Ovary (tissue), 9 donors: ENCODE results near the gene C9orf50. TPM values are rescaled to one million over a fixed set of nuclear protein-coding genes. Genes with fewer than 3 reads are reported as not detected.

ENCODE experiments used
- DNase-seq, 5 donors: peaks; one replicate each; pipeline ENCODE4 v3.0.0-alpha.2; 2019 to 2020
- H3K27ac ChIP-seq, 2 donors: fragments of 200-600 bp; one replicate each; pipeline versions ENCODE4 v1.5.1 to v1.8.0; 2019 to 2022
- H3K27me3 ChIP-seq: fragments of 200-600 bp; one replicate; pipeline ENCODE4 v1.8.0; 2022
- H3K36me3 ChIP-seq: fragments of 200-600 bp; sonication (generic); one replicate; pipeline ENCODE4 v1.5.1; 2019
- H3K4me1 ChIP-seq: one replicate; pipeline ENCODE4 v1.8.1; 2013; ENCODE audit warnings: mild to moderate bottlenecking, moderate library complexity; ENCODE audit not compliant: insufficient read depth
- H3K4me3 ChIP-seq: fragments of 200-600 bp; sonication (generic); one replicate; pipeline ENCODE4 v1.5.1; 2017
- H3K9me3 ChIP-seq, 2 donors: fragments of 200-600 bp in 1 of 2; sonication (generic) in 1 of 2; one replicate each; pipeline versions ENCODE4 v1.5.1 to v1.8.1; 2013 to 2019; ENCODE audit warnings: mild to moderate bottlenecking in 1 of 2, moderate library complexity in 1 of 2
- CTCF ChIP-seq, 3 donors: fragments of 450-650 bp in 2 of 3; fragments of 200-600 bp in 1 of 3; IDR thresholded peaks; one replicate each; pipeline versions ENCODE4 v1.5.1 to v1.8.0; 2016 to 2022; ENCODE audit warnings: antibody characterized with exemption in 3 of 3, mild to moderate bottlenecking in 1 of 3
- EP300 ChIP-seq: sonication (generic); formaldehyde crosslinking; IDR thresholded peaks from one replicate; pipeline ENCODE4 v1.6.1; 2017; ENCODE audit warnings: antibody characterized with exemption
- POLR2A ChIP-seq: fragments of 450-650 bp; IDR thresholded peaks from one replicate; pipeline ENCODE4 v1.6.1; 2017; ENCODE audit warnings: antibody characterized with exemption, mild to moderate bottlenecking, moderate library complexity
- WGBS, 3 donors: extraction: QIAGEN DNeasy Blood & Tissue Kit in 1 of 3; methylation state at CpG; one replicate each; pipeline versions ENCODE4 v1.1.5 to v1.1.7; 2013 to 2017; 5-methylcytosine and 5-hydroxymethylcytosine counted together
- intact Hi-C, 4 donors: fragments of 100-400 bp; cut with DNase I; formaldehyde crosslinking; loops; one replicate each; pipeline versions ENCODE4 v1.11.0 to v1.15.1; 2022 to 2023
- polyA plus RNA-seq, 2 donors: library from polyadenylated mRNA; stranded (reverse); fragments of 200-250 nt in 1 of 2; fragments of 350-450 nt in 1 of 2; fragmentation: Illumina TruSeq in 1 of 2; extraction: RNeasy Lipid Tissue Mini Kit (QIAGEN cat#74804) in 1 of 2; gene quantifications; one replicate each; pipeline ENCODE4 v1.2.3, GENCODE V29; 2013 to 2014
- total RNA-seq, 7 donors: library from RNA; depleted of rRNA in 2 of 7; stranded (reverse); fragments of >200 nt in 2 of 7; fragmentation: NEBNext Ultra II Directional in 3 of 7; extraction: Animal tissue kit (Norgen Biotek cat#: 25700) in 3 of 7; gene quantifications; one replicate each; pipeline versions ENCODE4 v1.1.0 to v1.2.4, GENCODE V29; 2016 to 2023
- donor health status: DM: no; HTN: no; CAD: no; lungs with moderate emphysema.
- donor health status: DM: no; HTN: no; CAD: no.
- donor health status: Bipolar disorder and iron deficiency.
- donor health status: DM: yes; HTN: yes; CAD: no.
- donor health status: DM: no; HTN: no; CAD: no.
- donor health status: DM: yes; HTN: yes; CAD: no.

The C9orf50 gene
- total and polyA plus RNA-seq, 9 donors = 0.07 to 1.1 (median 0.30) TPM; not detected in 6

- Histone ChIP-seq H3K36me3 (no peaks in the 10 kb centered on the region), H3K27me3 (no peaks in the 10 kb centered on the region), H3K4me1 (no peaks in the 10 kb centered on the region), H3K9me3 (no peaks in the 10 kb centered on the region), H3K4me3 (no peak overlapping the region), H3K27ac (no peak overlapping the region)
- intact Hi-C loops = loop anchor here in 1 of 4 donors (10.0 kb wide), 1 partner anchor 186 kb away; no protein-coding TSS in a partner anchor
- TF ChIP-seq POLR2A (no peak), EP300 (no peak), CTCF (IDR thresholded peaks at IDR 0.05) (no peak)
- WGBS, 3 donors = 83 to 87% (median 83%) methylated on average over 11 of the region's 11 CpGs
- no peak for DNase-seq
Measured at GRCh38 chr9:129580211-129580915, 40.5 kb downstream of the C9orf50 start.

- H3K27ac ChIP-seq = no peak overlapping the region
- WGBS, 3 donors = 87 to 89% (median 89%) methylated on average over 3 of the region's 3 CpGs
- no peaks in the 10 kb centered on the region for H3K4me1 ChIP-seq
- intact Hi-C loops = no loop called here
- no peaks in the 10 kb centered on the region for H3K9me3 ChIP-seq
- H3K36me3 ChIP-seq = no peaks in the 10 kb centered on the region
- TF ChIP-seq EP300 (no peak), POLR2A (no peak), CTCF (IDR thresholded peaks at IDR 0.05) (no peak)
- H3K4me3 ChIP-seq = no peak overlapping the region
- H3K27me3 ChIP-seq = no peaks in the 10 kb centered on the region
- no peak for DNase-seq
Measured at GRCh38 chr9:129579294-129579693, 41.6 kb downstream of the C9orf50 start.

GRCh38 chr9:129576546-129577543, 44.1 kb downstream of the C9orf50 start:
- DNase-seq = peak in 1 of 5 donors; percentile 48
- Histone ChIP-seq H3K9me3 (no peaks in the 10 kb centered on the region), H3K36me3 (no peaks in the 10 kb centered on the region), H3K4me3 (no peak overlapping the region), H3K27me3 (no peaks in the 10 kb centered on the region), H3K27ac (no peak overlapping the region), H3K4me1 (no peaks in the 10 kb centered on the region)
- TF ChIP-seq EP300 (no peak), CTCF (IDR thresholded peaks at IDR 0.05) (no peak), POLR2A (no peak)
- intact Hi-C loops = no loop called here
- 62 to 66% (median 63%) methylated on average over 26 to 34 of the region's 34 CpGs for WGBS, 3 donors

- DNase-seq = peak in 3 of 5 donors; percentile 47 to 63 (median 62)
- TF ChIP-seq CTCF (IDR thresholded peaks at IDR 0.05) = no peak
- TF ChIP-seq EP300 = no peak
- no peak for TF ChIP-seq POLR2A
- H3K9me3 ChIP-seq = no peaks in the 10 kb centered on the region
- 36 to 49% (median 45%) methylated on average over 9 of the region's 9 CpGs for WGBS, 3 donors
- intact Hi-C loops = no loop called here
- H3K27ac ChIP-seq = no peak overlapping the region
- H3K27me3 ChIP-seq = no peaks in the 10 kb centered on the region
- no peaks in the 10 kb centered on the region for H3K36me3 ChIP-seq
- no peak overlapping the region for H3K4me3 ChIP-seq
- peaks cover 5% of the 10 kb centered on the region for H3K4me1 ChIP-seq
Measured at GRCh38 chr9:129575818-129576217, 45.1 kb downstream of the C9orf50 start.
